ENCODE results near the gene PGM5. TPM values are rescaled to one million over a fixed set of nuclear protein-coding genes. Genes with fewer than 3 reads are reported as not detected.

PGM5 gene
- total RNA-seq, 2 experiments from 2014 or later, result not detected

DNA sequence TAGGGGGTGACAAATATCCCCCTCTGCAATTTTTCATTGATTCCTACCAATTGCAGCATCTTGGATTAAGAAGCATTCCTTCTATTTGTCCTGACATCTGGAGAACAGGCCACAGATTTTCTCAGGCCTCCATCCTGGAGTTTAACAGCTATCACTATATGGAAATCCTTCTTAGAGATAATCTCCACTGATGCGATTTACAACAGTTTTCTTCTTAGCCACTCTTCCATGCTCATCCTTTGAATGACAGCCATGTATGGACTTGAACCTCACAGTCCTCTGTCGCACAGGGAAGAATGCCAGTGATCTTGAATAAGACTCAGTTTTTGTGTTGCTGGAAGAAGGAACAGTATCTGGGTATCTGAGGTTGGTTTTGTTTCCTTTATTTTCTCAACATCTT lies 73.2 kb downstream of the PGM5 start:
- Histone ChIP-seq H4K20me1 (ENCODE audit: insufficient read depth, low read length) (no peaks in the 10 kb centered on the region), H3K9me2 (ENCODE audit: insufficient read depth, low read length) (no peaks in the 10 kb centered on the region), H3K9me3 (ENCODE audit: low read length) (no peaks in the 10 kb centered on the region), H3K4me3 (ENCODE audit: low read depth, low read length, poor library complexity, severe bottlenecking) (no peak overlapping the region), H3K79me2 (ENCODE audit: insufficient read depth, low read depth, low read length) (no peaks in the 10 kb centered on the region), H3K4me2 (ENCODE audit: low read length) (no peak overlapping the region), H2AFZ (ENCODE audit: low read length) (no peak overlapping the region), H3K27ac (ENCODE audit: low read depth, low read length, poor library complexity, severe bottlenecking) (no peak overlapping the region), H3K36me3 (ENCODE audit: insufficient read depth, low read length) (no peaks in the 10 kb centered on the region), H3K4me1 (ENCODE audit: insufficient read depth, low read length, poor library complexity, severe bottlenecking) (no peaks in the 10 kb centered on the region)
- intact Hi-C loops (cut with micrococcal nuclease; ENCODE audit: unreplicated experiment), result no loop called here
- TF ChIP-seq EZH2phosphoT487 (IDR thresholded peaks at IDR 0.05; ENCODE audit: borderline replicate concordance, low read depth, low read length), result no peak
- TF ChIP-seq, protein P1, sequence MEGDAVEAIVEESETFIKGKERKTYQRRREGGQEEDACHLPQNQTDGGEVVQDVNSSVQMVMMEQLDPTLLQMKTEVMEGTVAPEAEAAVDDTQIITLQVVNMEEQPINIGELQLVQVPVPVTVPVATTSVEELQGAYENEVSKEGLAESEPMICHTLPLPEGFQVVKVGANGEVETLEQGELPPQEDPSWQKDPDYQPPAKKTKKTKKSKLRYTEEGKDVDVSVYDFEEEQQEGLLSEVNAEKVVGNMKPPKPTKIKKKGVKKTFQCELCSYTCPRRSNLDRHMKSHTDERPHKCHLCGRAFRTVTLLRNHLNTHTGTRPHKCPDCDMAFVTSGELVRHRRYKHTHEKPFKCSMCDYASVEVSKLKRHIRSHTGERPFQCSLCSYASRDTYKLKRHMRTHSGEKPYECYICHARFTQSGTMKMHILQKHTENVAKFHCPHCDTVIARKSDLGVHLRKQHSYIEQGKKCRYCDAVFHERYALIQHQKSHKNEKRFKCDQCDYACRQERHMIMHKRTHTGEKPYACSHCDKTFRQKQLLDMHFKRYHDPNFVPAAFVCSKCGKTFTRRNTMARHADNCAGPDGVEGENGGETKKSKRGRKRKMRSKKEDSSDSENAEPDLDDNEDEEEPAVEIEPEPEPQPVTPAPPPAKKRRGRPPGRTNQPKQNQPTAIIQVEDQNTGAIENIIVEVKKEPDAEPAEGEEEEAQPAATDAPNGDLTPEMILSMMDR (conservative IDR thresholded peaks at IDR 0.05; ENCODE audit: low read length), result no peak
- DNase-seq (ENCODE audit: low spot score), result no peak
- CTCF ChIA-PET (ENCODE audit: unreplicated experiment), result no interaction called here
- POLR2A ChIA-PET, result no interaction called here
- no TSS peak for BruUV-seq (replicated peaks)

DNA sequence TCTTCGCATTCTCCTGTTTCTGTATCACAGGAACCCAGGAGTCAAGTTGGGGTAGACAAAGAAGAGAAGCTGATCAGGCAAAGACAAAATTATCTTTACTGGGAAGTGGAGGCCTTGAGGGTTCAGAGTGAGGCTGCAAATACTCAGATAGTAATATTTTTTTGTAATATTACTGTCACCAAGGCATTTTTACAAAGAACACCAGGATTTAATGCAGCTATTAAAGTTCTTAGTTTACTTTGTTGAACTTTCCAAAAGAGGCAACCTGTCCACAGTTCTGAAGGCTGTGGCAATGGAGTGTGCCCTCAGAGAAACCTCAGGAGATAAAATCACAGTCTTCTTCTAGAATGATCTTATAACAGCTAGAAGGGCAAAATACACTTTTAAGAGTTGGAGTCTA lies 74.9 kb downstream of the PGM5 start:
- H3K4me3 ChIP-seq (ENCODE audit: low read depth, low read length, poor library complexity, severe bottlenecking), result no peak overlapping the region
- no peaks in the 10 kb centered on the region for H3K9me2 ChIP-seq (ENCODE audit: insufficient read depth, low read length)
- intact Hi-C loops (cut with micrococcal nuclease; ENCODE audit: unreplicated experiment), result no loop called here
- CTCF ChIA-PET (ENCODE audit: unreplicated experiment), result no interaction called here
- no peaks in the 10 kb centered on the region for H4K20me1 ChIP-seq (ENCODE audit: insufficient read depth, low read length)
- H3K4me2 ChIP-seq (ENCODE audit: low read length), result no peak overlapping the region
- H3K27ac ChIP-seq (ENCODE audit: low read depth, low read length, poor library complexity, severe bottlenecking), result no peak overlapping the region
- no peak overlapping the region for H2AFZ ChIP-seq (ENCODE audit: low read length)
- no peaks in the 10 kb centered on the region for H3K36me3 ChIP-seq (ENCODE audit: insufficient read depth, low read length)
- H3K4me1 ChIP-seq (ENCODE audit: insufficient read depth, low read length, poor library complexity, severe bottlenecking), result no peaks in the 10 kb centered on the region
- no peaks in the 10 kb centered on the region for H3K9me3 ChIP-seq (ENCODE audit: low read length)
- POLR2A ChIA-PET, result interaction anchor here (0.7 kb wide), 1 partner anchor 1318 kb away, joined by 3 read pairs; no protein-coding TSS in a partner anchor
- H3K79me2 ChIP-seq (ENCODE audit: insufficient read depth, low read depth, low read length), result no peaks in the 10 kb centered on the region
- TF ChIP-seq EZH2phosphoT487 (IDR thresholded peaks at IDR 0.05; ENCODE audit: borderline replicate concordance, low read depth, low read length), result no peak
- TF ChIP-seq, protein P1 (conservative IDR thresholded peaks at IDR 0.05; ENCODE audit: low read length), result no peak
- no TSS peak for BruUV-seq (replicated peaks)
- no peak for DNase-seq (ENCODE audit: low spot score)

DNA sequence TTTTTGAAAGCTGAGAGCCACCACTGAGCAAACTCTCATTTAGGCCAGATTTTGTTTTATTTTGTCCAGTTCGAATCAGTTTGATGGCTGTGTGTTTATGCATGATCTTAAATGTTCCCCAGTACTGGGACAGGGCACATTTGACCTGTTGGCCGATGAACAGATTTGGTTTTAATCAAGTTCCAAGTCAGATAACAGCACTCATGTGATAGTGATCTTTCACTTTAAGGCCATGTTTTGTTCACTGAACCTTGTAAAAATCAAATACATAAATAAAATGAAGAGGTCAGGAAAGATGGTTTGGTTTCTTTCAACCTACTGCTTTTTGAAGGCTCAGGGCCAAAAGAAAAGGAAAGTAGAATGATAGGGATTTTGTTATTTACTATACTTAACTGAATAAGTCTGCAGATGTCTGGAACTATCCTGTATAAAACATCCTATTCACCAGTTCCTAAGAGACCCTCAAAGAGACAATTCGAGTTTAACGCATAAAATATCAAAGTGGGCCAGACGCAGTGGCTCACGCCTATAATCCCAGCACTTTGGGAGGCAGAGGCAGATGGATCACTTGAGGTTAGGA lies 77.2 kb downstream of the PGM5 start:
- ChIA-PET POLR2A (no interaction called here), CTCF (ENCODE audit: unreplicated experiment) (no interaction called here)
- no peaks in the 10 kb centered on the region for H3K4me1 ChIP-seq (ENCODE audit: insufficient read depth, low read length, poor library complexity, severe bottlenecking)
- H3K9me2 ChIP-seq (ENCODE audit: insufficient read depth, low read length), result no peaks in the 10 kb centered on the region
- no peaks in the 10 kb centered on the region for H3K36me3 ChIP-seq (ENCODE audit: insufficient read depth, low read length)
- no peak overlapping the region for H3K4me2 ChIP-seq (ENCODE audit: low read length)
- TF ChIP-seq EZH2phosphoT487 (IDR thresholded peaks at IDR 0.05; ENCODE audit: borderline replicate concordance, low read depth, low read length), result no peak
- TF ChIP-seq, protein P1 (conservative IDR thresholded peaks at IDR 0.05; ENCODE audit: low read length), result no peak
- intact Hi-C loops (cut with micrococcal nuclease; ENCODE audit: unreplicated experiment), result no loop called here
- BruUV-seq (replicated peaks), result no TSS peak
- H2AFZ ChIP-seq (ENCODE audit: low read length), result no peak overlapping the region
- H3K27ac ChIP-seq (ENCODE audit: low read depth, low read length, poor library complexity, severe bottlenecking), result no peak overlapping the region
- no peaks in the 10 kb centered on the region for H4K20me1 ChIP-seq (ENCODE audit: insufficient read depth, low read length)
- no peak for DNase-seq (ENCODE audit: low spot score)
- no peak overlapping the region for H3K4me3 ChIP-seq (ENCODE audit: low read depth, low read length, poor library complexity, severe bottlenecking)
- H3K9me3 ChIP-seq (ENCODE audit: low read length), result no peaks in the 10 kb centered on the region
- no peaks in the 10 kb centered on the region for H3K79me2 ChIP-seq (ENCODE audit: insufficient read depth, low read depth, low read length)
